ENCODE data around the gene AGTPBP1. TPM values are rescaled to one million over a fixed set of nuclear protein-coding genes. Genes with fewer than 3 reads are reported as not detected.

The AGTPBP1 gene
- total and polyA plus RNA-seq, 2 experiments from 2014 or later = 6.6 to 12.9 TPM

- no peaks in the 10 kb centered on the region for H3F3A ChIP-seq (ENCODE audit: insufficient read depth)
- H3K27ac ChIP-seq = no peak overlapping the region
- no peaks in the 10 kb centered on the region for H3K36me3 ChIP-seq (ENCODE audit: low read depth)
- no peaks in the 10 kb centered on the region for H3K79me2 ChIP-seq (ENCODE audit: insufficient read depth)
- no peak for TF ChIP-seq EZH2phosphoT487 (IDR thresholded peaks at IDR 0.05; ENCODE audit: insufficient read depth, low read depth)
- no peaks in the 10 kb centered on the region for H3K9me3 ChIP-seq (ENCODE audit: low read depth)
- no peaks in the 10 kb centered on the region for H4K20me1 ChIP-seq (ENCODE audit: insufficient read depth)
- no peaks in the 10 kb centered on the region; the same call in 1 of the 2 replicates for H3K27me3 ChIP-seq (replicated peaks; ENCODE audit: insufficient read depth)
- H3K4me2 ChIP-seq (ENCODE audit: unreplicated experiment) = no peak overlapping the region
- no peaks in the 10 kb centered on the region for H3K9me2 ChIP-seq (ENCODE audit: insufficient read depth)
- no peak overlapping the region for H3K9ac ChIP-seq
- 70 to 79% methylated on average over 6 to 8 of the region's 8 CpGs for WGBS, 2 experiments (ENCODE audit: low coverage in 1 of 2, low lambda C conversion rate in 2 of 2, missing lambda C conversion rate in 2 of 2)
- no peak overlapping the region for H3K4me3 ChIP-seq
- H2AFZ ChIP-seq = no peak overlapping the region
- DNase-seq = peak; percentile 7
- no peaks in the 10 kb centered on the region for H3K4me1 ChIP-seq (ENCODE audit: insufficient read depth)
- in situ Hi-C loops (cut with MboI) = no loop called here
Measured at GRCh38 chr9:85514256-85514655, 227.5 kb downstream of the AGTPBP1 start.

- Histone ChIP-seq H3K4me3 (no peak overlapping the region), H3K79me2 (ENCODE audit: insufficient read depth) (no peaks in the 10 kb centered on the region), H3K27ac (no peak overlapping the region), H3K4me1 (ENCODE audit: insufficient read depth) (no peaks in the 10 kb centered on the region), H2AFZ (no peak overlapping the region), H3K36me3 (ENCODE audit: low read depth) (no peaks in the 10 kb centered on the region), H3K4me2 (ENCODE audit: unreplicated experiment) (no peak overlapping the region), H3K9ac (no peak overlapping the region), H3K9me3 (ENCODE audit: low read depth) (no peaks in the 10 kb centered on the region), H4K20me1 (ENCODE audit: insufficient read depth) (no peaks in the 10 kb centered on the region), H3K27me3 (replicated peaks; ENCODE audit: insufficient read depth) (no peaks in the 10 kb centered on the region), H3K9me2 (ENCODE audit: insufficient read depth) (no peaks in the 10 kb centered on the region), H3F3A (ENCODE audit: insufficient read depth) (no peaks in the 10 kb centered on the region)
- TF ChIP-seq EZH2phosphoT487 (IDR thresholded peaks at IDR 0.05; ENCODE audit: insufficient read depth, low read depth) = no peak
- TF ChIP-seq EZH2 (IDR thresholded peaks at IDR 0.05; ENCODE audit: insufficient read depth, poor library complexity, severe bottlenecking) = no peak
- DNase-seq = no peak
- in situ Hi-C loops (cut with MboI) = no loop called here
Measured at GRCh38 chr9:85511746-85512145, 230.0 kb downstream of the AGTPBP1 start.

- no peaks in the 10 kb centered on the region for H3K9me3 ChIP-seq (ENCODE audit: low read depth)
- no peak for DNase-seq
- no peak overlapping the region for H2AFZ ChIP-seq
- 16 to 18% methylated on average over 6 of the region's 6 CpGs for WGBS, 2 experiments (ENCODE audit: low coverage in 1 of 2, low lambda C conversion rate in 2 of 2, missing lambda C conversion rate in 2 of 2)
- TF ChIP-seq EZH2 (IDR thresholded peaks at IDR 0.05; ENCODE audit: insufficient read depth, poor library complexity, severe bottlenecking) = no peak
- TF ChIP-seq EZH2phosphoT487 (IDR thresholded peaks at IDR 0.05; ENCODE audit: insufficient read depth, low read depth) = no peak
- no peaks in the 10 kb centered on the region for H3K27me3 ChIP-seq (replicated peaks; ENCODE audit: insufficient read depth)
- no peaks in the 10 kb centered on the region for H3K36me3 ChIP-seq (ENCODE audit: low read depth)
- no peaks in the 10 kb centered on the region for H3K79me2 ChIP-seq (ENCODE audit: insufficient read depth)
- H3K27ac ChIP-seq = no peak overlapping the region
- H3K4me2 ChIP-seq (ENCODE audit: unreplicated experiment) = no peak overlapping the region
- H3F3A ChIP-seq (ENCODE audit: insufficient read depth) = no peaks in the 10 kb centered on the region
- no peak overlapping the region for H3K4me3 ChIP-seq
- H3K9me2 ChIP-seq (ENCODE audit: insufficient read depth) = no peaks in the 10 kb centered on the region
- no peaks in the 10 kb centered on the region for H4K20me1 ChIP-seq (ENCODE audit: insufficient read depth)
- H3K9ac ChIP-seq = no peak overlapping the region
- no peaks in the 10 kb centered on the region for H3K4me1 ChIP-seq (ENCODE audit: insufficient read depth)
- in situ Hi-C loops (cut with MboI) = no loop called here
Measured at GRCh38 chr9:85510830-85511504, 230.8 kb downstream of the AGTPBP1 start.

- no peak for DNase-seq
- in situ Hi-C loops (cut with MboI) = no loop called here
- 44 to 51% methylated on average over 4 of the region's 4 CpGs for WGBS, 2 experiments (ENCODE audit: low coverage in 1 of 2, low lambda C conversion rate in 2 of 2, missing lambda C conversion rate in 2 of 2)
- no peak for TF ChIP-seq EZH2phosphoT487 (IDR thresholded peaks at IDR 0.05; ENCODE audit: insufficient read depth, low read depth)
- TF ChIP-seq EZH2 (IDR thresholded peaks at IDR 0.05; ENCODE audit: insufficient read depth, poor library complexity, severe bottlenecking) = no peak
- no peaks in the 10 kb centered on the region for H3K27me3 ChIP-seq (replicated peaks; ENCODE audit: insufficient read depth)
- H3K4me2 ChIP-seq (ENCODE audit: unreplicated experiment) = no peak overlapping the region
- no peaks in the 10 kb centered on the region for H3K9me2 ChIP-seq (ENCODE audit: insufficient read depth)
- H4K20me1 ChIP-seq (ENCODE audit: insufficient read depth) = no peaks in the 10 kb centered on the region
- H3K4me3 ChIP-seq = no peak overlapping the region
- no peaks in the 10 kb centered on the region for H3K9me3 ChIP-seq (ENCODE audit: low read depth)
- no peak overlapping the region for H3K27ac ChIP-seq
- H3K36me3 ChIP-seq (ENCODE audit: low read depth) = no peaks in the 10 kb centered on the region
- H3K4me1 ChIP-seq (ENCODE audit: insufficient read depth) = no peaks in the 10 kb centered on the region
- H3K79me2 ChIP-seq (ENCODE audit: insufficient read depth) = no peaks in the 10 kb centered on the region
- no peak overlapping the region for H3K9ac ChIP-seq
- no peaks in the 10 kb centered on the region for H3F3A ChIP-seq (ENCODE audit: insufficient read depth)
- H2AFZ ChIP-seq = no peak overlapping the region
Measured at GRCh38 chr9:85508616-85509015, 233.1 kb downstream of the AGTPBP1 start.

- H4K20me1 ChIP-seq (ENCODE audit: insufficient read depth) = no peaks in the 10 kb centered on the region
- 58 to 64% methylated on average over 7 of the region's 7 CpGs for WGBS, 2 experiments (ENCODE audit: low coverage in 1 of 2, low lambda C conversion rate in 2 of 2, missing lambda C conversion rate in 2 of 2)
- no peaks in the 10 kb centered on the region for H3K9me3 ChIP-seq (ENCODE audit: low read depth)
- no peak overlapping the region for H2AFZ ChIP-seq
- in situ Hi-C loops (cut with MboI) = no loop called here
- H3K9ac ChIP-seq = no peak overlapping the region
- no peak overlapping the region for H3K4me2 ChIP-seq (ENCODE audit: unreplicated experiment)
- no peak for DNase-seq
- H3K79me2 ChIP-seq (ENCODE audit: insufficient read depth) = no peaks in the 10 kb centered on the region
- no peaks in the 10 kb centered on the region for H3K27me3 ChIP-seq (replicated peaks; ENCODE audit: insufficient read depth)
- no peaks in the 10 kb centered on the region for H3K9me2 ChIP-seq (ENCODE audit: insufficient read depth)
- no peaks in the 10 kb centered on the region for H3K4me1 ChIP-seq (ENCODE audit: insufficient read depth)
- no peaks in the 10 kb centered on the region for H3K36me3 ChIP-seq (ENCODE audit: low read depth)
- H3F3A ChIP-seq (ENCODE audit: insufficient read depth) = no peaks in the 10 kb centered on the region
- H3K27ac ChIP-seq = no peak overlapping the region
- TF ChIP-seq EZH2 (IDR thresholded peaks at IDR 0.05; ENCODE audit: insufficient read depth, poor library complexity, severe bottlenecking) = no peak
- TF ChIP-seq EZH2phosphoT487 (IDR thresholded peaks at IDR 0.05; ENCODE audit: insufficient read depth, low read depth) = no peak
- H3K4me3 ChIP-seq = no peak overlapping the region
Measured at GRCh38 chr9:85505612-85506011, 236.1 kb downstream of the AGTPBP1 start.

All from GM23248 (cell line).